Mammary epithelial cell (primary cell): ENCODE data around the gene SMOC1.

Experiments
- EZH2 ChIP-seq: IDR thresholded peaks from 2 replicates; pipeline ENCODE4 v1.6.1; 2012; ENCODE audit warnings: low read length, inconsistent platforms, borderline replicate concordance
- TF ChIP-seq, protein P1 (sequence below), 2 donors: IDR thresholded peaks in 1 of 2; conservative IDR thresholded peaks in 1 of 2; 2 replicates each; pipeline ENCODE4 v1.5.1; 2011 to 2012; ENCODE audit warnings: inconsistent platforms in 2 of 2, low read length in 2 of 2, mild to moderate bottlenecking in 2 of 2, control low read depth in 1 of 2, low read depth in 1 of 2; ENCODE audit not compliant: insufficient read depth in 1 of 2; ENCODE audit errors: extremely low read depth in 1 of 2

- TF ChIP-seq, protein P1, sequence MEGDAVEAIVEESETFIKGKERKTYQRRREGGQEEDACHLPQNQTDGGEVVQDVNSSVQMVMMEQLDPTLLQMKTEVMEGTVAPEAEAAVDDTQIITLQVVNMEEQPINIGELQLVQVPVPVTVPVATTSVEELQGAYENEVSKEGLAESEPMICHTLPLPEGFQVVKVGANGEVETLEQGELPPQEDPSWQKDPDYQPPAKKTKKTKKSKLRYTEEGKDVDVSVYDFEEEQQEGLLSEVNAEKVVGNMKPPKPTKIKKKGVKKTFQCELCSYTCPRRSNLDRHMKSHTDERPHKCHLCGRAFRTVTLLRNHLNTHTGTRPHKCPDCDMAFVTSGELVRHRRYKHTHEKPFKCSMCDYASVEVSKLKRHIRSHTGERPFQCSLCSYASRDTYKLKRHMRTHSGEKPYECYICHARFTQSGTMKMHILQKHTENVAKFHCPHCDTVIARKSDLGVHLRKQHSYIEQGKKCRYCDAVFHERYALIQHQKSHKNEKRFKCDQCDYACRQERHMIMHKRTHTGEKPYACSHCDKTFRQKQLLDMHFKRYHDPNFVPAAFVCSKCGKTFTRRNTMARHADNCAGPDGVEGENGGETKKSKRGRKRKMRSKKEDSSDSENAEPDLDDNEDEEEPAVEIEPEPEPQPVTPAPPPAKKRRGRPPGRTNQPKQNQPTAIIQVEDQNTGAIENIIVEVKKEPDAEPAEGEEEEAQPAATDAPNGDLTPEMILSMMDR (conservative IDR thresholded peaks at IDR 0.05 in 1 of 2, IDR thresholded peaks at IDR 0.05 in 1 of 2; ENCODE audit: extremely low read depth in 1 of 2, insufficient read depth in 1 of 2, low read depth in 1 of 2, low read length in 2 of 2), result no peak
- no peak for TF ChIP-seq EZH2
Observed at GRCh38 chr14:69909826-69910550, 30.8 kb downstream of the SMOC1 start.
